HS-27A (cell line): ENCODE results near the gene TRABD2B.

Experiments
- DNase-seq: peaks from one replicate; pipeline ENCODE4 v3.0.0-alpha.2; 2012; ENCODE audit warnings: low read depth, missing footprints

TRABD2B gene

DNA sequence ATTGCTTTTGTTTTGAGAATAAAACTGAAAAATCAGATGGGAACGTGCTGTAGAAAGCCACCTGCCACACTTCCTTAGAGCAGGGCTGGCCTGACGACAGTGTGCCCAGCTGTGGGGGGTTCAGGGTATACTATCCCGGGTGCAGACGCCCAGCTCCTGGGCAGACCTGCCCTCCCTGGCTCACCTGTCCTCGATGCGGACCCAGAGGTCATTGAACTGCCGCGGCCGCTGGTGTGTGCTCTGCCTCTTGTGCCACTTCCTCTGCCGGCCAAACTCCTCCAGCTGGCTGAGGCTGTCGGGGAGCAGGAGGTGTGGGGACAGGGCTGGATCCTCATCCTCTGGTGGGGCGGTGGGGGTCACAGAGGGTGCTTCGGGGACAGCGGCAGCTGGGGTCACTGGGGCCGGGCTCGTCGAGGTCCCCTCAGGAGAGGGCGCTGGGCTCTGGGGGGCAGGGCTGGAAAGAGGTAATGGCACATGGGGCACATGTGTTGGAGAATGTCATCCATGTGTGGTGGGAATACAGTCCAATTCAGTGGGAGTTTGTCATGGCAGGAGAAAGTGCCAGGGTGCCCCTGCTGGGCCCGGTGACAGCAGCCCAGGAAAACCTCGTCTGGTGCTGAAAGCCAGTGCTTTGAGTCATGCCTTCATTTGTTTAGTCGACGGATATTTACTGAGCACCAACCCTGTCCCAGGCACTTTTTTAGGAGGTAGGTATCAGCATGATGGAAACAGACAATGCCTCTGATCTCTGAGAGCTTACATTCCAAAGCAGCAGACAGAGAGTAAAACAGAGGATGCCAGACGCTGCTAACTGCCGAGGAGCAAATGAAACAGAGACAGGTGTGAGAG is 222.0 kb downstream of the TRABD2B start:
- no peak for DNase-seq

DNA sequence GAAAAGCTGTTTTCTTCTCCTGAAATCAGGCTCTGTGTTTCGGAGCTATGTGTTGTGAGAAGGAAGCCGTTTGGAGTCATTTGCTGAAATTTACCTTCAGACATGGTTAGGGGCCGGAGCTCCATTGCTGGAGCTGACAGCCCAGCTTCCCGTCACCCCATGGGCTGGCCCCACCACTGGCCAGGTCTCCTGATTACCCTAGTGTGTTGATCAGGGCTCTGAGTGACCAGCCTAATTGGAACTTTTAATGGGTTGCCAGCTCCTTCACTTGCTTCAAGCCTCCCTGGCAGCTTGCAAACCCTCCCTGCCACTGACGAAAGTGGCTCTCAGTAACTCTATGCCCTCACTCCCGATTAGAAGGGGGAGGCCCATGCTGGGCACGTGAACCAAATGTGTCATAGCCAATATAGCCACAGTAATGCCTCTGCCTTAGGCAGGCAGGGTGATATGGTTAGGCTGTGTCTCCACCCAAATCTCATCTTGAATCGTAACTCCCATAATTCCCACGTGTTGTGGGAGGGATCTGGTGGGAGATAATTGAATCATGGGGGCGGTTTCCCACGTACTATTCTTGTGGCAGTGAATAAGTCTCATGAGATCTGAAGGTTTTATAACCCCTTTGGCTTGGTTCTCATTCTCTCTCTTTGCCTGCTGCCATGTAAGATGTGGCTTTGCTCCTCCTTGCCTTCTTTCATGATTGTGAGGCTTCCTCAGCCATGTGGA is 224.1 kb downstream of the TRABD2B start:
- no peak for DNase-seq

DNA sequence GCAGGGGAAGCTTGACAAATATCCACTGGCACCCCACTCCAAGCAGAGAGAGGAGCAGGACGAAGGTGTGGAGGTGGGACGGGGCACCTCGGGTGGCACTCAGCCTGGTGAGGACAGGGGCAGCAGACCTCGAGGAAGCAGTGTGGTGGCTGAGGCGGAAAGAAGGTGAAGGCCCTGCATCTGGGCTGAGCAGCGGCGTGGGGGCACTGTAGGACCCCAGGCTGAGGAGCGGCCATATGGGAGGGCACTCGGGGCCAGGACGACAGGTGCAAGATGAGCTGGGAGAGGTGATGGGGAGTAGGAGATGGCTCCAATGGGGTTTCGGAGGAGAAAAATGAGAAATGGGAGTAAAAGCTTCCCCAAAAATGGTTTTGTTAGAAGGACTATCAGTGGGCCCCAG is 224.9 kb downstream of the TRABD2B start:
- no peak for DNase-seq

DNA sequence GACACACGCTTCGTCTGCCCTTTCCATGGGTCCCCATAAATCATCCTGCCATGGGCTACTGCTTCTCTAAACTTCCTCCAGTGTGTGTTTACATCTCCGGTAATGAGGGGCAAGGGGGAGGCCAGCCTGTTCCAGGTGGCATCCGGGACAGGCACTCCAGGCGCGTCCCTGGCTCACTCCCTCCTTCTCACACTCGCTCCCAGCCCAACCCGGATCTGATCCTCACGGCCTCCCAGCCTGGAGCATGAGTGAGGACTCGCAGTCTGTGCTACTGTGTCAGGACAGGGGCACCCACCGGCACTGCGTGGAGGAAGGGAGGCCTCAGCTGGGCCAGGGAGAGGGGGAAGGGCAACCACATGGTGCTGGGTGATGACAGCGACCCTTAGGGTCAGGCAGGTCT is 225.4 kb downstream of the TRABD2B start:
- DNase-seq = no peak

DNA sequence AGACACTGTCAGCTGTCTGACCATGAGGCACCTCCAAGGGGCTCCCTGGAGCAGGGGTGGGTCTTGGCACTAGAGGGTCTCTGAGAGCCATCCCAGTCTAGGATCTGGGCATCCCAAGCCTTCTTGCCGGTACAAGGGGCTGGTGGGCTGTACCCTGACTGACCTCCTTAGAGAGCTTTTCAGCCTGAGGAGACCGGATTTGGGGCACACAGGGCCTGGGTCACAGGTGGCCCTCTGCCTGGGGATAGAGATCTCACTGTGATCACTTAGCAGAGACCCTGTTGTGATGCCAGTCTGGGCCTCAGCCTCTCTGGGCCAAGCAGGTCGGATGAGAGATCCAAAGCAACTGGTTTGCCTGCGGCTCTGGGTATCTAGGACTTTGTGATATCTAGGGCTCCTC is 227.2 kb downstream of the TRABD2B start:
- DNase-seq = no peak

DNA sequence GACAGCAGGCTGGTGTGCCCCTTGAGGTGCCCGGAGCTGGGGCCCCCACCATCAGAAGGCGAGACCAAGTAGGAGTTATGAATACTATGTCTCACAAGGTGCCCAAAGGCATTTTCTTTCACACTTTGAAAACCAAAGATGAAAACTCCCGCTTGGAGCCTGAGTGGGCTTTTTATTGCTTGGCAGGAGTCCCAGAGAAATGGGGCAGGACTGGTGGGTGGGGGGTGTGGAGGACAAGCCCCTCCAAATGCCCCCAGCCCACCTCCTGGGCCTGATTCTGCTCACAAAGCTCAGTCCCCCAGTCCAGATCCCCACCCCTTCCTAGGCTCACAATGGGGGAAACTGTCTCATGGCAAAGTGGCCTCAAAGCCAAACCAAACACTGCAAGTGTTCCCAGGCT is 227.9 kb downstream of the TRABD2B start:
- DNase-seq = no peak

DNA sequence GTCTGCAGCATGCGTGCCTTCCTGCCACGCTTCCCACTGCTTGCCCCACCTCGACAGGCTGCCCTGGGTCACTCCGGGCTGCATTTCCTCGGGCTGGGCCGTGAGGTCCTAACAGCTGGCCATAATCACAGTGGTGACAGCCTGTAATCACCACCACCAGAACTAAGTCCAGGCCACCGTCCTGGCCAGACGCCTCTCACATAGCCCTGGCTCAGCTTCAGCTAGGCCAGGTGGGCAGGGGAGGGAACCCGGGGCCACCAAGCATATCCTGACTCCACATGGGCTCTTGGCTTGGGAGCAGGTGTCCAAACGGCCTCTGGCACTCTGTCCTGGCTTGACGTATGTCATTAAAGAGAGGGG is 229.5 kb downstream of the TRABD2B start:
- no peak for DNase-seq

DNA sequence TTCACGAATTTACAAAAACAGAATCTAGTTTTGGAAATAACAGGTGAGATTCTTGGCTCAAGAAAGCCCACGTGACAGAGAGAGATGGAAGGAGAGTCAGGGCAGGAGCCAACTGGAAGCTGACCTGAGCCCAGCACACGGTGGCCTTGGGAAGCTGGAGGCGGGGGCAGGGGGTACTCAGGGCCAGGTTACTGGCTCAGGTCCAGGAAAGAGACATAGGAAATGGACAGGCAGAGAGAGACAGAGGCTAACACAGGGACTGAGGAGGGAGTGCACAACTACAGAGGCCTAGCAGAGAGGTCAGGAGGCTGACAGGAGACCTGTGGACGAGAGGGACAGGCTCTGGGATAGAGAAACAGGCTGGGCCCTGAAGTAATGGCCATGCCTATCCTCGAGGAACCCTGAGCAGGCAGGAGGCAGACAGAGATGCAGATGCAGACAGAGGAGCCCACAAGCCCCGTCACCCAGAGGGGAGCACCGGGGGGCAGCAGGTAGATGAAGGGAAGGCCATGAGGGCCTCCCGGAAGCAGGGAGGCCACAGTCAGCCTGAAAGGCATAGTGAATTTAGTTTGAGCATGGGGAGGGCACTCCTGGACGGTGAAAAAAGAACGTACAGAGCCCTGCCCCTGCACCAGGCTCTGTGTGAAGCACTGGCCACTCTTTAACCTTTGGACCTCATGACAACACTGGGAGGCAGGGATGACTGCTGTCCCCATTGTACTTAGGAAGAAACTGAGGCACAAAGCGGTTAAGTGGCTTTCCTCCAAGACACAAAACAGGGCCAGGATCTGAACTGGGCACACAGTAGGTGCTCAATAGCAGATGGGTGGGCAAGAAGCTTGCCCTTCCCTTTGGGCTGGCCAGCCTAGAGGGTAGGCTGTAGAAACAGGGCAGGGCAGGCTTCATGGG is 230.1 kb downstream of the TRABD2B start:
- no peak for DNase-seq

DNA sequence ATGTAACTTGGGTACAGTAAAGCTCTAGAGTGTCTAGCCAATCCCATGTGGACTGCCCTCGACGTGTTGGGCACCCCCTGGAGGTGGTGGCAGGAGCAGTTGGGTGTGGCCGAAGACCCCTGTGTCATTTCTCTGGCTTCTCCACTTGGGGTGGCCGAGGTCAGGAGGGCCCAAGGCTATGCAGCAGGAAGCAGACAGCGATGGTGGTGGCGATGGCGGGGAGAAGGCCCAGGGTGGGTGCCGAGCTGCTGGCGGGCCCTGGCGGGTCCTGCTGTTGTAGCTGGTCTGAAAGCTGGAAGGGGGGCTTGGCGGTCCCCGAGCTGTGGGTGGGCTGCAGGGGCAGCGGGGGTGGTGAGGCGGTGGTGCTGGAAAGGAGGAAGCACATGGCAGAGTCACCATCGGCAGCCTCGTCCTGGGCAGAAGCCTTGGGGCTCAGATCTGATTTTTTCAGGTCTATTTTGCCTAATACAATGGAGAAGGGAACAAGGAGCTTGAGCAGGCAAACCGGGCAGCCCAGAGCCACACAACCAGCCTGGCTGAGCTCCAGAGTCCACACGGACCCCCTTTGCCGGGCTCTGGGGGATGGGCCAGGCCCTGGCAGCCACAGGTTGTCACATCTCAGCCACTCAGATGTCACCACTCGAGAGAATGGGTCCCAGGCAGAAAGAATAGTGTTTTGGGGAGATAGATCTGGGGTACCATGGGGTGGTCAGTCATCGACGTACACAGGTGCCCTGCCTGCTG is 231.3 kb downstream of the TRABD2B start:
- no peak for DNase-seq

DNA sequence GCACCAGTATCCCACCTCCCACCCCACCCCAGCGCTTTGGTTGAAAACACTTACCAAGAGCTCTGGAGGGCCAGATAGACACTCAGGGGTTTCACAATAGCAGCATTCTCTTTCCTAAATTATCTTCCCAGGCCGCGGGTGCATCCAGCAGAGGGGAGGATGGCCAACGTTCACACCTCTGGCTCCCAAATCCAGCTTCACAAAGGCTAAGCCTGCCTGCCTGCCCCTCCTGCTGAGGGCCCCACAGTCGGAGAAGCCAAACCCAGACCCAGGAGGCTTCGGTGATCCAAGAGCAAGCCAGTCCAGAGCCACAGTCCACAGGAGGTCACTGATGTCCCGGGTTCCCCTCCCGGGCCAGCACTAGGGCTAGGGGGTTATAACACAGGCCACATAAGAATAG is 231.9 kb downstream of the TRABD2B start:
- no peak for DNase-seq

DNA sequence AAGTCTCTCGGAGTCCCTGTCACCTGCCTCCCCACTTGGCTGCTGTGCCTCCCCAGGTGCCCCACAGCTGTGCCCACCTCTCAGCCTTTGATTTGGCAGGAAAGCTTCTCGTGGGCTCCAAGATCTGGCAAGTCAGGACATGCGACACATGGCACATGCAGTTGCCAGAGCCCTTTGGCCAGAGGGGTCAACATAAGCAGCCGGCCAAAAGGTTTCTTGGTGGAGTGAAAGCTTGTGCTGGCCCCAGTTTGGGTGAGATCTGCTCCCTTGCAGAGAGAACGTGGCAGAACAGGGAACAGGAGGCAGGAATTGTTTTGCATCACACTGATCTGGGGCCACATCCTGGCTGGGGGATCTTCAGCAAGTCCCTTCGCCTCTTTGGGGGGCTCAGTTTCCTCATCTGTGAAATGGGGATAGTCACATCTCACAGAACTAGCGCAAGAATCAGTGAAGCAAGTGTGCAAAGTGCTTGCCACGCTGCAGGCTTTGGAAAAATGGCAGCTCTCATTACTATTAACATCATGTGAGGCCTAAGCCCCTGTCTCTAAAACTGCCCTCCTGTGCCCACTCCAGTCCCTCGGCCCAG is 232.6 kb downstream of the TRABD2B start:
- DNase-seq = no peak

DNA sequence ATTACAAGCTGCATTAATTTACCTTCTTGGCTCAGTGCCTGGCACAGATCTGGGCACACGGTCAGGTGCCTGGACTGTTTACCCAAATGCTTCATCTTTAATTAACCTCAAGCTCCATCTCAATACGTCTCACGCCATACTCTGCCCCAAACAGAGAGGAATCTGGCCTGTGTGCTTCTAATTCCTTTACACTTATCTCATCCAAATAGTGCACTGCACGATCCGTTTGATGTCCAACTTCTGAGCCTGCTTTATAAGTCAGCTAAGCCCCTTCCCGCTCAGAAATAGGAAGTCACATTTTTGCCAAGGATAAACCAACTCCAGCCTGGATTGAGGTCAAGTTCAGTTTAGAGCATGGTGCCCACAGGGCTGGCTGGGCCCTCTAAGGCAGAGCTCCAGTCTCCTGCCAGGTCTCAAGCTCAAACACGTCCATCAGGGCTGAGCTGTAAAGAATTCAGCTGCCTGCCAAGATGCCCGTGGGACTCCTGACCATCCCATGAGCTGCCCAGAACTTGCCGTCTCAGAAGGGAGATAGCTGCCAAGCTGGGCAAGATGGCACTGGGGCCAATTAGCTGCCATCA is 233.5 kb downstream of the TRABD2B start:
- no peak for DNase-seq

DNA sequence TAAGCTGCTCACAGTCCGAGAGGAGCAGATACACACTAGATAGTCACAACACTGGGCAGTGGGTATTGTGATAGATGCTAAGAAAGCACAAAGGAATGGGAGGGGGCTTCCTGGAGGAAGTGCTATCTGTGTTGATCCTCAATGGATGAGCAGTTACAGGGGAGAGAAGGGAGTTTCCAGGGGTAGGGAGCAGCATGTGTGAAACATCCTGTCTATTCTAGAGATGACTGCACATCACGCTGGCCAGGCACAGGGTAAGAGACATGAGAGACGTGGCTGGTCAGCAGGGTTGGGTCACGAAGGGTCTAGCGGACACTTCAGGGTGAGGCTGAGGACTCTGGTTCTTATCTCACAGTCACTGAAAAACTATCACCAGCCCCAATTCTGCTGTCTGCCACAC is 235.2 kb downstream of the TRABD2B start:
- DNase-seq = no peak

DNA sequence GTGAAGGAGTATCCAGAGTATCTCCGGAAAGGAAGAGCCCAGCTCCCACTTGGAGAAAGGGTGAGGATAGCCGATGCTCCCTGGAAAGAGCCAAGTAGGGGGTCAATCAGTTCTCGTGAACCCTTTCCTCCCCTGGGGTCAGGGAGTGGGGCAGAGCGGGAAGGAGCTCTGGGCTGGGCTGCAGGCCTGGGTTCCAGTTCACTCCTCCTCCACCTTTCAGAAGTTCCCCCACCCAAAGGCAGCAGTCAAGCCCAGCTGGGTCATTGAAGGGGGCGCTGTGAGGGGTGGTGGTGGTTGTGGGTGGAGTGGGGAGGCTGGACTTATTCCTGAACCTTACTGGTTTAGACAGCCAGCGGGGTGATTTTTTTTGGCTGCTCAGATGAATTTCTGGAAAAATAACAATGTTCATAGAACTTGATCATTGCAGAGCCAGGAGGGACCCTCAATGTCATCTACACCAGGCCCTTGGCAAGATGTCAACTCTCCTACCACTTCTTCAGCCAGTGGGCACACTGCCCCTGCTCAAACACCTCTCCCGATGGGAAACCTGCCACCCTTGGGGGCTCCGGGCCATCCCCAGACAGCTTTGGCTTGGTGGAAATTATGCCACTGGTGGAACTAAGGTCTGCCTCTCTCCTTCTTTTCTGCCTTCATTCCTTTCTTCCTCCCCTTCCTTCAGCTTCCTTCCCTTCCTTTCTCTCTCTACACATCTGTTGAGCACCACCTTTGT is 235.8 kb downstream of the TRABD2B start:
- no peak for DNase-seq

DNA sequence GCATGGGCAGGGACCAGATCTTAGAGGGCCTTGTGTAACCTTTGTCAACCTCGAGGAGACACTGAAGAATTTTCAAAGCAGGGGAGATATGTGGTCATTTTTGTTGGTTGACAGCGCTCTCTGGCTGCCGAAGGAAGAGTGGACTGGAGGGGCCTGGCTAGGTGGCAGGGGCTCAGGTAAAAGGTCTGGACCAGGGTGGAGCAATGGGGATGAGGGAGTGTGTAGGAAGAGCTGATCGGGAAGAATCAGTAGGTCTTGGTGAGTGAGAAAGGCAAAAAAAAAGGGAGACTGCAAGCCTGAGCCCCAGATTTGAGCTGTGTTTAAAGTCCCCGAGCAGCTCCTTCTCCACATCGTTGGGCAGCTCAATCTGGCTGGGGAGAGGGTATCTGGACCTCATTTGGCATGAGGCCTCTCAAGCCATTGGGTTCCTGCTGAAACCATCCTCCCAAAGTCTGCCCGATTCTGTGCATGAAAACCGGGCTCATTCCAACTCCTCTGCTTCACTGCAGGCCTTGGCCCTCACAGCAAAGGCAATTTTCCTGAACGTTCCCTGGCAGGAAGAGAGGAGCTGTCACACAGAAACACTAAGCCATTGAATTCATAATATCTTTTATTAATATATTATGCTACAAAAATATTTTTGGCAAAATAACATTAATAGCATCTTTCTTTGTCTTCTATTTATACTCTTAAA is 237.1 kb downstream of the TRABD2B start:
- no peak for DNase-seq

DNA sequence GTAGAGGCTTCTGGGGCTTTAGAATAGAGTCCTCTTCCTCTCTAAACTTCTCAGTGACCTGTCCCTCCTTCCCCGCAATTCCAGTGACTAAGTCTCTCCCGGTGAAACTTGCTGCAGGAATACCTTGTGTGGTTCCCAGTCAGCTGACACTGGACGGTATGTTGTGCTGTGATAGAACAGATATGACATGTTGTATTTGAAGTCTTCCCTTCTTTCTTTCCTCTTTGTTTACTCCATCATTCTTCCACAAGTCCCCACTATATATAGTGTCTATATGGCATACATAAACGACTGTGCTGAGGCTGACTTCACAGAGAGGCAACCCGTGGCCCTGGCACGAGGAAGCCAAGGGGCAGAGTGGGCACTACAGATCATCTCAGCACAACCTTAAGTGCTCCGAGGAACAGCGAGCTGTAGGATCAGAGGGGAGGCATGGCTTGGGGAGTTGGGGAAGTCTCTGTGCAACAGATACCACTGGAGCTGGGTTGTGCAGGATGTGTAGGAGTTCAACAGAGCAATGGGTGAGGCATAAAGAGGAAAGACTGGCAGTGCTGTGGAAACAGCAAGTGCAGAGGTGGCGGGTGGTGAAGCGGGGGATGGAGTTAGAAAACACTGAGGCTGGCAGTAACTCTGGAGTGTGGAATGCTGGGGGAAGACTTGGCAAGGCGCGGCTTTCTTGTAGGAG is 237.8 kb downstream of the TRABD2B start:
- no peak for DNase-seq

DNA sequence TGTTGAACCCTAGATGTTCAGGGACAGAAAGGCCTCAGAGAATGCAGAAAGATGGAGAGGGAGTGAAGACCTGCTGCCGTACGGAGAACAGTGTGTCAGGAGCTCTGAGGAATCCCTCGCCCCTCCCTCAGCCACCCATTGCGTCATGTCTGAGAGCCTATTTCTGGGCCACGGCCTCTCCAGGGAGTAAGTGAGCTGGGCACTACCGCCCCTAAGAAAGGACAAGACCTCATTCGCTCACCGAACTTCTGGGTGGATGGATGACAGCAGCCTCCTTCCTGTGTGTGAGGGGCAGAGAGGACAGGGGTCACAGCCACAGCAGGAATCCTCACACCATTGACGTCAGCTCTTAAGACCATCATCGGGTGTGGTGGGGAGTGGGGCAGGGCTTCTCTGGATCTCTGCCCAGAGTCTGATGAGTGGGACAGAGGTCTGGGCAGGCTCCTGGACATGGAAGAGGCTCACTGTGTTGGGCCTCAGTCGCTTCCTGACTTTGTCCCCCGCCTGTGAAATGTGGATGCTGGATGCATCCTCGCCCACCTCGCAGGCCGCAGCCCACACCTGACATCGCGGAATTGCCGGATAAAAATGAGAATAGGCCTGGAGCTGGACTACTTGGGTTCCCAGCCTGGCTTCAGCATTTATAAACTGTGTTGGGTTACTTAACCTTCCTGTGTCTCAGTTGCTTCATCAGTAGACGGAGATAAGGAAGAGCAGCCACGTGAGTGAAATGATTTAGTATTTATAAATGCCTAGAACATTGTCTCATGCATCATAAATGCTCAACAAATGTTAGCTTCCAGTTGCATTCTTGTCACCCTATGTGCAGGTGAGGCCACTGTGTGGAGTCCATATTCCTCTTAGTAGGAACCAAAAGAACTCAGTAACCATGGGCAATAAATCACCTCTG is 238.6 kb downstream of the TRABD2B start:
- DNase-seq = no peak
